ENCODE data around the gene CENATAC.
A peak's percentile ranks its signal among the peaks of the same experiment; 100 is the strongest.
"Not testable (repeated sequence)": the region's sequence is repeated elsewhere in the genome, so short reads cannot be mapped to it uniquely, and the experiment has no call there.

CENATAC gene

DNA sequence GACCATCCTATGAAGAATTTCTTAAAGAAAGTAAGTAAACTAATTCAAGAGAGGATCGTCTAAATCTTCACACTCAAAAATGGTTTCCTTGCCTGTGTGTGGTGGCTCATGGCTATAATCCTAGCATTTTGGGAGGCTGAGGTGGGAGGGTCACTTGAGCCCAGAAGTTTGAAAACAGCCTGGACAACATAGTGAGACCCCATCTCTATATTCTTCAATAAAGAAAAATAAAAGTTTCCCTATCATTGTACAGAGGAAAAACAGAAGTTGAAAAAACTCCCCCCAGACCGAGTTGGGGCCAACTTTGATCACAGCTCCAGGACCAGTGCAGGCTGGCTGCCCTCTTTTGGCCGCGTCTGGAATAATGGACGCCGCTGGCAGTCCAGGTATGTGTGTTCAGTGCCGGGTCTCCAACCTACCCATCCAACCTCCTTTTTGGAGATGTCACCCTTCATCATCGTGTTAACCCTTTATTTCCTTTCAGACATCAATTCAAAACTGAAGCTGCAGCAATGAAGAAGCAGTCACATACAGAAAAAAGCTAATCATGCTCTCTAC, 17.2 kb downstream of the CENATAC start:
- Histone ChIP-seq H3K18ac (ENCODE audit: low read length) (no peak overlapping the region), H2BK120ac (ENCODE audit: insufficient read depth, low read length, poor library complexity) (no peak overlapping the region), H2AK5ac (ENCODE audit: low read length) (no peak overlapping the region), H3K36me3 (ENCODE audit: control insufficient read depth in 1 of 2, insufficient read depth in 2 of 2, low read length in 2 of 2) (peaks cover 27 to 49% of the 10 kb centered on the region in 2 experiments), H4K12ac (ENCODE audit: low read depth, low read length) (no peak overlapping the region), H2BK12ac (ENCODE audit: low read length) (no peak overlapping the region), H3K9me3 (ENCODE audit: insufficient read depth, low read depth, low read length) (peaks cover 2% of the 10 kb centered on the region), H3K4me2 (ENCODE audit: low read length) (no peak overlapping the region), H3K14ac (ENCODE audit: low read length) (no peak overlapping the region), H3K79me1 (ENCODE audit: low read length) (peaks cover 8% of the 10 kb centered on the region), H3K4me3 (ENCODE audit: low read depth, low read length) (no peak overlapping the region), H3K23ac (ENCODE audit: low read length) (no peak overlapping the region), H4K8ac (ENCODE audit: low read depth, low read length) (no peak overlapping the region), H4K91ac (ENCODE audit: low read depth, low read length) (no peak overlapping the region), H3K4ac (ENCODE audit: low read depth, low read length) (no peak overlapping the region), H2AFZ (ENCODE audit: insufficient read depth, low read length, poor library complexity) (no peak overlapping the region), H3K27ac (ENCODE audit: low read depth, low read length) (no peak overlapping the region), H3K4me1 (ENCODE audit: control insufficient read depth in 1 of 2, insufficient read depth in 2 of 2, low read length in 2 of 2) (peaks cover 0 to 5% of the 10 kb centered on the region in 2 experiments), H3K79me2 (ENCODE audit: control insufficient read depth, insufficient read depth, low read length, poor library complexity) (peaks cover 11% of the 10 kb centered on the region), H2BK5ac (ENCODE audit: low read depth, low read length, poor library complexity) (no peak overlapping the region), H3K9ac (ENCODE audit: low read length) (no peak overlapping the region), H3K27me3 (ENCODE audit: insufficient read depth, low read length) (no peaks in the 10 kb centered on the region)
- no CpG with 5 or more reads among the region's 8 CpGs for WGBS (ENCODE audit: extremely low coverage, insufficient coverage, insufficient read length)
- DNase-seq: peak in 1 of 2 donors; percentile 44

DNA sequence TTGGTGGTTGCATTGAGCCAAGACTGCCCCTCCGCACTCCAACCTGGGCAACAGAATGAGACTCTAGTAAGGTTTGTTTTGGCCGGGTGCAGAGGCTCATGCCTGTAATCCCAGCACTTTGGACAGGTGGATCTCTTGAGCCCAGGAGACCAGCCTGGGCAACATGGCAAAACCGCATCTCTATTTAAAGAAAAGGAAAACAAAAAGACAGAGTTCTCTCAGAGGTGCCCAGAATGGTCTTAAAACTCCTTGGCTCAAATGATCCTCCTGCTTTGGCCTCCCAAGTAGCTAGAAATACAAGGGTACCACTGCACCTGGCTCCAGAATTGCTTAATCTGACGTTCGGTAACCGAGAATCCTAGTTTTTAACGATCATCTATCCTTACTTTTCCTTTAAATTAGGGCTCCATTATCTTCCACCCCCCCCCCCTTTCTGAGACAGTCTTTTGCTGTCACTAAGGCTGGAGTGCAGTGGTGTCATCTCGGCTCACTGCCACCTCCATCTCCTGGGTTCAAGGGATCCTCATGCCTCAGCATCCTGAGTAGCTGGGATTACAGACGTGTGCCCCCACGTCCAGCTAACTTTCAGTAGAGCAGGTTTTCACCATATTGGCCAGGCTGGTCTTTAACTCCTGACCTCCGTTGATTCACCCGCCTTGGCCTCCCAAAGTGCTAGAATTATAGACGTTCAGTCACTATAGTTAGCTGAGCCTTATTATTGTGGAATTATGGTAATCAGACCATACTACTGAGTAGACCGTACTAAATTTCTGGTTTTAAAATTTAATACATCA, 18.5 kb downstream of the CENATAC start:
- Histone ChIP-seq H4K91ac (ENCODE audit: low read depth, low read length) (no peak overlapping the region), H3K14ac (ENCODE audit: low read length) (no peak overlapping the region), H2AK5ac (ENCODE audit: low read length) (no peak overlapping the region), H3K9ac (ENCODE audit: low read length) (no peak overlapping the region), H3K79me2 (ENCODE audit: control insufficient read depth, insufficient read depth, low read length, poor library complexity) (peaks cover 11% of the 10 kb centered on the region), H2BK12ac (ENCODE audit: low read length) (no peak overlapping the region), H3K4ac (ENCODE audit: low read depth, low read length) (peak overlapping the region; percentile 29), H3K4me2 (ENCODE audit: low read length) (peak overlapping the region; percentile 15), H2AFZ (ENCODE audit: insufficient read depth, low read length, poor library complexity) (no peak overlapping the region), H3K79me1 (ENCODE audit: low read length) (peaks cover 8% of the 10 kb centered on the region), H3K4me1 (ENCODE audit: control insufficient read depth in 1 of 2, insufficient read depth in 2 of 2, low read length in 2 of 2) (peaks cover 0 to 5% of the 10 kb centered on the region in 2 experiments), H2BK5ac (ENCODE audit: low read depth, low read length, poor library complexity) (no peak overlapping the region), H4K8ac (ENCODE audit: low read depth, low read length) (no peak overlapping the region), H3K23ac (ENCODE audit: low read length) (no peak overlapping the region), H3K36me3 (ENCODE audit: control insufficient read depth in 1 of 2, insufficient read depth in 2 of 2, low read length in 2 of 2) (peaks cover 21 to 41% of the 10 kb centered on the region in 2 experiments), H2BK120ac (ENCODE audit: insufficient read depth, low read length, poor library complexity) (no peak overlapping the region), H3K27ac (ENCODE audit: low read depth, low read length) (no peak overlapping the region), H3K18ac (ENCODE audit: low read length) (no peak overlapping the region), H4K12ac (ENCODE audit: low read depth, low read length) (no peak overlapping the region), H3K27me3 (ENCODE audit: insufficient read depth, low read length) (no peaks in the 10 kb centered on the region), H3K9me3 (ENCODE audit: insufficient read depth, low read depth, low read length) (peaks cover 2% of the 10 kb centered on the region), H3K4me3 (ENCODE audit: low read depth, low read length) (no peak overlapping the region)
- DNase-seq: no peak
- no CpG with 5 or more reads among the region's 14 CpGs for WGBS (ENCODE audit: extremely low coverage, insufficient coverage, insufficient read length)

DNA sequence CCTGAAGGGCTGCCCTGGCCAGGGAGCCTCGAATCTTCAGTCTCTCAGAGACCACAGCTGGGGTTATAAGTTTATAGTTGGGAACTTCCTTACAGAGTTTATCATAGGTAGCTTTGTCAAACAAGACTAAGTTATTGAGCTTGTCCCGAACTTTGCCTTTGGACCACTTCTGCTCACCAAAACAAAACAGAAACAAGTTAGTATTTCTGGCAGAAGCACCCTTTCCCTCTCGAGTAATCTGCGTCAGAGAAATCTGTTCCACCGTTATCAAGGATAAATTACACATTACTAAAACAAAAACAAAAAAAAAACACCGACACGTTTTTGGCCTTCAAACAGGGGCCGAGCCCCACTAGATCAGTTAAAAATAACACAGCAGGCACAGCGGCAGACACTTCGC, 19.4 kb downstream of the CENATAC start:
- WGBS (ENCODE audit: extremely low coverage, insufficient coverage, insufficient read length): no CpG with 5 or more reads among the region's 10 CpGs
- not testable (repeated sequence) for H3K18ac ChIP-seq (ENCODE audit: low read length); H2BK120ac ChIP-seq (ENCODE audit: insufficient read depth, low read length, poor library complexity); DNase-seq; H3K14ac ChIP-seq (ENCODE audit: low read length); H2BK5ac ChIP-seq (ENCODE audit: low read depth, low read length, poor library complexity); H3K4me1 ChIP-seq (ENCODE audit: control insufficient read depth in 1 of 2, insufficient read depth in 2 of 2, low read length in 2 of 2); H3K27me3 ChIP-seq (ENCODE audit: insufficient read depth, low read length); H3K23ac ChIP-seq (ENCODE audit: low read length); H3K9me3 ChIP-seq (ENCODE audit: insufficient read depth, low read depth, low read length); H4K8ac ChIP-seq (ENCODE audit: low read depth, low read length); H4K91ac ChIP-seq (ENCODE audit: low read depth, low read length); H2BK12ac ChIP-seq (ENCODE audit: low read length); H3K79me1 ChIP-seq (ENCODE audit: low read length); H2AK5ac ChIP-seq (ENCODE audit: low read length); H2AFZ ChIP-seq (ENCODE audit: insufficient read depth, low read length, poor library complexity)
- Histone ChIP-seq H3K27ac (ENCODE audit: low read depth, low read length) (peak overlapping the region; percentile 14), H3K36me3 (ENCODE audit: control insufficient read depth in 1 of 2, insufficient read depth in 2 of 2, low read length in 2 of 2) (peaks cover 22 to 38% of the 10 kb centered on the region in 2 experiments), H3K4me2 (ENCODE audit: low read length) (peak overlapping the region; percentile 88), H3K9ac (ENCODE audit: low read length) (peak overlapping the region; percentile 87), H3K4me3 (ENCODE audit: low read depth, low read length) (peak overlapping the region; percentile 97), H4K12ac (ENCODE audit: low read depth, low read length) (peak overlapping the region; percentile 51), H3K4ac (ENCODE audit: low read depth, low read length) (peak overlapping the region; percentile 92), H3K79me2 (ENCODE audit: control insufficient read depth, insufficient read depth, low read length, poor library complexity) (peaks cover 11% of the 10 kb centered on the region)

GRCh38 chr11:119018074-119018938, 20.4 kb downstream of the CENATAC start, which contains the start of the genes RPS25 and TRAPPC4:
RPS25 (minus strand) TSS chr11:119018343; CDS start chr11:119018284, 59 bp downstream.
TRAPPC4 (plus strand) TSS chr11:119018766; CDS start chr11:119018796, 30 bp downstream.
- Histone ChIP-seq H2BK5ac (ENCODE audit: low read depth, low read length, poor library complexity) (peak within 1 kb of the TSS; percentile 42), H2BK120ac (ENCODE audit: insufficient read depth, low read length, poor library complexity) (peak within 1 kb of the TSS; percentile 82), H3K4ac (ENCODE audit: low read depth, low read length) (peak within 1 kb of the TSS; percentile 92), H3K4me1 (ENCODE audit: control insufficient read depth in 1 of 2, insufficient read depth in 2 of 2, low read length in 2 of 2) (peaks cover 0 to 5% of the 10 kb centered on the region in 2 experiments), H3K4me3 (ENCODE audit: low read depth, low read length) (peak within 1 kb of the TSS; percentile 97), H3K4me2 (ENCODE audit: low read length) (peak within 1 kb of the TSS; percentile 88), H3K9me3 (ENCODE audit: insufficient read depth, low read depth, low read length) (peaks cover 2% of the 10 kb centered on the region), H4K8ac (ENCODE audit: low read depth, low read length) (peak within 1 kb of the TSS; percentile 90), H3K18ac (ENCODE audit: low read length) (peak within 1 kb of the TSS; percentile 55), H2AFZ (ENCODE audit: insufficient read depth, low read length, poor library complexity) (peak within 1 kb of the TSS; percentile 85), H2BK12ac (ENCODE audit: low read length) (no peak within 1 kb of the TSS), H3K36me3 (ENCODE audit: control insufficient read depth in 1 of 2, insufficient read depth in 2 of 2, low read length in 2 of 2) (peaks cover 29 to 38% of the 10 kb centered on the region in 2 experiments), H3K14ac (ENCODE audit: low read length) (peak within 1 kb of the TSS; percentile 86), H3K23ac (ENCODE audit: low read length) (no peak within 1 kb of the TSS), H3K27ac (ENCODE audit: low read depth, low read length) (peak within 1 kb of the TSS; percentile 85), H4K91ac (ENCODE audit: low read depth, low read length) (peak within 1 kb of the TSS; percentile 92), H3K79me2 (ENCODE audit: control insufficient read depth, insufficient read depth, low read length, poor library complexity) (peaks cover 11% of the 10 kb centered on the region), H2AK5ac (ENCODE audit: low read length) (peak within 1 kb of the TSS; percentile 24), H4K12ac (ENCODE audit: low read depth, low read length) (peak within 1 kb of the TSS; percentile 73), H3K27me3 (ENCODE audit: insufficient read depth, low read length) (no peaks in the 10 kb centered on the region), H3K9ac (ENCODE audit: low read length) (peak within 1 kb of the TSS; percentile 91), H3K79me1 (ENCODE audit: low read length) (peaks cover 8% of the 10 kb centered on the region)
- peak; percentile 98 to 99 for DNase-seq
- WGBS (ENCODE audit: extremely low coverage, insufficient coverage, insufficient read length): no CpG with 5 or more reads among the region's 63 CpGs

Measured in trophoblast cell (in vitro differentiated cells and primary cell).